ENCODE results near the gene PCK1. TPM values are rescaled to one million over a fixed set of nuclear protein-coding genes. Genes with fewer than 3 reads are reported as not detected.

Gene PCK1
- total RNA-seq, 1 experiment from 2014 or later: not detected

- no peak for TF ChIP-seq EZH2 (IDR thresholded peaks at IDR 0.05; ENCODE audit: low read depth)
- TF ChIP-seq CTCF (conservative IDR thresholded peaks at IDR 0.05): no peak
- Histone ChIP-seq H3K4me3 (no peak overlapping the region), H3K4me1 (replicated peaks; ENCODE audit: insufficient read depth) (peaks cover 4% of the 10 kb centered on the region; the same call in 1 of the 2 replicates), H3K27ac (no peak overlapping the region), H3K27me3 (ENCODE audit: insufficient read depth, low read depth) (peaks cover 3% of the 10 kb centered on the region; the same call in 1 of the 2 replicates), H3K9me2 (ENCODE audit: insufficient read depth) (no peaks in the 10 kb centered on the region), H4K20me1 (ENCODE audit: insufficient read depth) (no peaks in the 10 kb centered on the region), H3K36me3 (ENCODE audit: low read depth) (no peaks in the 10 kb centered on the region), H3K79me2 (ENCODE audit: low read depth) (no peaks in the 10 kb centered on the region), H2AFZ (no peak overlapping the region), H3F3A (ENCODE audit: insufficient read depth, low read depth) (peaks cover 18% of the 10 kb centered on the region; the same call in 1 of the 2 replicates), H3K4me2 (no peak overlapping the region), H3K9me3 (ENCODE audit: insufficient read depth, low read depth) (no peaks in the 10 kb centered on the region)
- ChIA-PET POLR2A (ENCODE audit: unreplicated experiment) (no interaction called here), CTCF (interaction anchor here (0.6 to 0.7 kb wide), 2 partner anchors 69 to 222 kb away, joined by 4 to 5 read pairs; no protein-coding TSS in a partner anchor)
- no peak for DNase-seq
- intact Hi-C loops (cut with micrococcal nuclease; ENCODE audit: unreplicated experiment): loop anchor here (10.0 kb wide), 1 partner anchor 504 kb away; no protein-coding TSS in a partner anchor
- BruUV-seq (replicated peaks): no TSS peak
Observed at GRCh38 chr20:57598491-57598890, 37.6 kb downstream of the PCK1 start.

GRCh38 chr20:57600320-57601210 lies 39.7 kb downstream of the PCK1 start:
- no TSS peak for BruUV-seq (replicated peaks)
- no peaks in the 10 kb centered on the region for H3K27me3 ChIP-seq (ENCODE audit: insufficient read depth, low read depth)
- H3K79me2 ChIP-seq (ENCODE audit: low read depth): no peaks in the 10 kb centered on the region
- H3F3A ChIP-seq (ENCODE audit: insufficient read depth, low read depth): peaks cover 13% of the 10 kb centered on the region; the same call in 1 of the 2 replicates
- no peaks in the 10 kb centered on the region for H3K9me3 ChIP-seq (ENCODE audit: insufficient read depth, low read depth)
- no peak overlapping the region for H3K4me2 ChIP-seq
- H2AFZ ChIP-seq: no peak overlapping the region
- H3K27ac ChIP-seq: no peak overlapping the region
- ChIA-PET POLR2A (ENCODE audit: unreplicated experiment) (no interaction called here), CTCF (interaction anchor here (0.6 to 0.7 kb wide), 3 partner anchors 21 to 619 kb away, joined by 3 to 5 read pairs (median 5); no protein-coding TSS in a partner anchor)
- H3K4me1 ChIP-seq (replicated peaks; ENCODE audit: insufficient read depth): no peaks in the 10 kb centered on the region
- no peak for TF ChIP-seq CTCF (conservative IDR thresholded peaks at IDR 0.05)
- H3K36me3 ChIP-seq (ENCODE audit: low read depth): no peaks in the 10 kb centered on the region
- H3K9me2 ChIP-seq (ENCODE audit: insufficient read depth): no peaks in the 10 kb centered on the region
- H4K20me1 ChIP-seq (ENCODE audit: insufficient read depth): no peaks in the 10 kb centered on the region
- H3K4me3 ChIP-seq: no peak overlapping the region
- no peak for DNase-seq
- intact Hi-C loops (cut with micrococcal nuclease; ENCODE audit: unreplicated experiment): no loop called here

GRCh38 chr20:57601211-57601570 lies 40.3 kb downstream of the PCK1 start:
- H3K4me1 ChIP-seq (replicated peaks; ENCODE audit: insufficient read depth): no peaks in the 10 kb centered on the region
- TF ChIP-seq CTCF (conservative IDR thresholded peaks at IDR 0.05) (no peak), EZH2 (IDR thresholded peaks at IDR 0.05; ENCODE audit: low read depth) (no peak)
- H3K36me3 ChIP-seq (ENCODE audit: low read depth): no peaks in the 10 kb centered on the region
- no peak overlapping the region for H3K27ac ChIP-seq
- H3K9me3 ChIP-seq (ENCODE audit: insufficient read depth, low read depth): no peaks in the 10 kb centered on the region
- no peak overlapping the region for H2AFZ ChIP-seq
- no peak overlapping the region for H3K4me3 ChIP-seq
- no peaks in the 10 kb centered on the region for H3K79me2 ChIP-seq (ENCODE audit: low read depth)
- H3K4me2 ChIP-seq: no peak overlapping the region
- H4K20me1 ChIP-seq (ENCODE audit: insufficient read depth): no peaks in the 10 kb centered on the region
- ChIA-PET POLR2A (ENCODE audit: unreplicated experiment) (interaction anchor here (0.9 kb wide), 1 partner anchor 107 kb away, joined by 8 read pairs; no protein-coding TSS in a partner anchor), CTCF (no interaction called here)
- peaks cover 13% of the 10 kb centered on the region; the same call in 1 of the 2 replicates for H3F3A ChIP-seq (ENCODE audit: insufficient read depth, low read depth)
- intact Hi-C loops (cut with micrococcal nuclease; ENCODE audit: unreplicated experiment): no loop called here
- H3K9me2 ChIP-seq (ENCODE audit: insufficient read depth): no peaks in the 10 kb centered on the region
- DNase-seq: no peak
- BruUV-seq (replicated peaks): no TSS peak
- no peaks in the 10 kb centered on the region for H3K27me3 ChIP-seq (ENCODE audit: insufficient read depth, low read depth)

Data from PC-9 (cell line).